ENCODE measurements around the gene PBX1.

The PBX1 gene

GRCh38 chr1:164672588-164672987, 113.6 kb downstream of the PBX1 start:
- no peak for DNase-seq

DNA sequence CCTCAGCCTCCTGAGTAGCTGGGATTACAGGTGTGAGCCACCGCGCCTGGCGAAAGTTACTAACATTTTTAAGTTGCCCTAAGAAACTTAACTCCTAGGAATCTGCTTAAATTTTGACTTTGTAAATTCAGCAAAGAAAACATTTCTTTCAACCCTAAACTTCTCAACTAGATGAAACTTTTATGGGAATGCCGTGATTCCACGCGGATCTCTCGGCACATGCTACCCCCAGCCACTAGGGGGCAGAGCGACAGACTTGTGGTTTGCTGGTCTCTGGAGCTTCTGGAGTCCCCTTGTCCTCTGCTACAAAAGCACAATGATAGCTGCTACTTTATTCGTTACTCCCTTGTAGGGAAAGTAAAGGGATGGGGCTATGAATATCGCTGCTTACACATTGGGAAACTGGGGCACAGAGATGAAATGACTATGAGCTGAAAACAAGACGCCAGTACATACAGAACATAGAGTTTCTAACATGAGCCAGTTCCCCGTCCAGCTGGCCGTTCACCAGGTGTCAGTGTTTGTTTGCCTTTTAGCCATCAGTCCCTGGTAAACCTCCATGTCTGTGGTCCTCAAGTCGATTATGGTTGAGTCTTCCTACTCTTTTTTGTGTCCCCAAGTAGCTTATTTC, 114.7 kb downstream of the PBX1 start:
- DNase-seq: no peak

DNA sequence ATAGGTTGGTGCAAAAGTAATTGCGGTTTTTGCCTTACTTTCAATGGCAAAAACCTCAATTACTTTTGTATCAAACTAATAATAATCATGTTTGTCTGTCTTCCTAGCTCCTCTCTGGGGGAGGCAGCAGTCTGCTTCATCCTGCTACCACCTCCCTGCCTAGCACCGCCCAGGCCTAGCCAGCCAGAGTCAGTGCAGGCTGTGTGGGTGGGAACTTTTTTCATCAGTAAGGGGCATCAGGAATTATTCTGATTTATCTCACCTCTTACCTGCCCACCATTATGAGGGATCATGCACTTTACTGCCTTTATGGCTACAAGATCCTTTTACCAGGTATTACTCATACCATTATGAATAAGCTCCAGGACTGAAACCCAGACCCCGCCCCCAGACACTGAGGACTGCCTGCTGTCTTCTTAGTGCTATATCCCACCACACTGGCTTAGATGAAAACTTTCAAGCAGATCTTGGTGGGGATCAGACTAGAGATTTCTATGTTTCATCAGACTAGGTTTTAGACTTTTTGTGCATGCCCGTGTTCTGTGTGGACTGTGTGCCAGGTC, 116.4 kb downstream of the PBX1 start:
- no peak for DNase-seq

GRCh38 chr1:164678136-164678700, 119.2 kb downstream of the PBX1 start:
- no peak for DNase-seq

DNA sequence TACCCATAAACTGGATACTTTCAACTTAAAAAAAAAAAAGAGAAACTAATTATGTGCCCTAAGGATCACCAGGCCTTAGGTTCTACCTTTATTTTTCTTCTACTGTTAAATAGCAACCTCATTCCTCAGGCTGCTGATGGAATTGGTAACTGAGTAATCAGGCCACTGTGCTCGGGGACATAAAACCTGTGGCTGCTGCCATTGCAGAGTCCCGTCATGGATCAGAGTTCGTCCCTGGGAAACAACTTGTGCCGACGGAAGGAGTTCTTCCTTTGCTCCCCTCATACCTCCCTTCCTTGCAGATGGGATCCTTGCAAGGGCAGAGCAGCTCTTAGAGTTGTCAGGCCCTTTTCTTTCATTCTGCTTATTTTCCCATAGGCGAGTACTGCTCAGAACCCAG, 123.6 kb downstream of the PBX1 start:
- no peak for DNase-seq

DNA sequence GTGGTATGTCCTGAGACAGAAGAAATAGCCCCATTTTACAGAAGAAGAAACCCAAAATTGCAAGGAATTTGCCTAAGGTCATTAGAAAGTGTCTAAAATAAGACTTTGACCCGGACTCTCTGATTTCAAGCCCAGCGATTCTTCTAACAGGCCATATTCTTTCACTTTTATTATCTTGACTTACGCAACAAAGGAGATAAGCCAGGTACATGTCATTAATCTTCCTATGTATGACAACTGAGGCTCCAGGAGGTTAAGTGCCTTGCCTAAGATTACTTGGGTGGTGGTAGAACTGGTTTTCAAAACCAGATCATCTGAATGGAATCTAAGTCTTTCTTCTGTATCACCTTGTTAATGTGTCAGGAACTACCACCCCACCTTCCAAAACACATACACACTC, 124.3 kb downstream of the PBX1 start:
- DNase-seq: no peak

DNA sequence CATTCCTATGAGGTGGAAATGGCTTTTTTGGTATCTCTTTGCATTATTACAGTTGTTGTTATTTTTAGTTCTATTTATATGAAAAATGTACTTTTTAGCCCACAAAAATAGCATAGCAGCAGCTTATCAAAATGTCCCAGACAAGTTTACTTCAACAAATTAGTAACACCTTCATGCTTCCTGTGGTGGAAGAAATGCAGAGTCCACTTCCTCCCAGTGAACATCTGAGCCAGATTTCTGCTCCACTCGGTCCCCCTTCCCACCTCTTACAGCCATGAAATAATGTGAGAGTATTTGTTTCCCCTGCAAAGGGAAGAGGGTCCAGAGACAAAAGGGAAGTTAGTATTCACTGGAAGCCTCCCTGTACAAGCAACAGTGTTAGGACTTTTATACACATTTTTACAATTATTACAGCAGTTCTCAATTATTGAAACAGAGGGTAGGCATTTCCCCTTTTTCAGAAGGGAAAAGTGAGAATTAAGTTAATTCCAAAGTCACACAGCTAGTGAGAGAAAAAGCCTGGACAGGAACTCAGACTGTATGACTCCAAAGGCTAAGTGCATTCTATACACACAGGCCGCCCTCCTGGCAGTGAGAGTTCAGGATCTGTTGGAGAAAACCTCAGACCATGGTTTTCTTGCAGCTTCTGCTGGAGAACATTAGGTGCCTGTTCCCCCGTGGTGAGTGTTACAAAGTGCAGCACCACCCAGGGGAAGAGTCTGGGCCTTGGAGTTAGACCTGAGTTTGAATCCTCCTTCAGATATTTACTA, 126.5 kb downstream of the PBX1 start:
- no peak for DNase-seq

DNA sequence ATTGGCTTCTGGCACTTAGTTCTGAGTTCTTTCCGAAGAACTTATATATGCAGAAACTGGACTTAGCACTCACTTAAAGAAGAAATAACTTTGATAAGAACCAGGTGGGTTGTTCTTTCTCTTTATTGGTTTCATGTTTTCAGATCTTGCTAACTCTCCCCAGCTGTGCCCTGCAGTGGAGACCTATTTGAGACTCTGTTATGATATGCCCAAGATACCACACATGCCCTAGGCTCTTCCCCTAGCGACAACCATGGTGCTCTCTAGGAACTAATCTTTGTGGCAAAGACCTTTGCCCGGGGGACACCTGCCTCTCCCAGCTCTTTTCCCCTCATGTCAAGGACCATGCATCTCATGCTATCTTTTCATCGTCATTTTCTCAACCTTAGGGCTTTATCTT, 128.8 kb downstream of the PBX1 start:
- no peak for DNase-seq

GRCh38 chr1:164688791-164689190, 129.8 kb downstream of the PBX1 start:
- no peak for DNase-seq

DNA sequence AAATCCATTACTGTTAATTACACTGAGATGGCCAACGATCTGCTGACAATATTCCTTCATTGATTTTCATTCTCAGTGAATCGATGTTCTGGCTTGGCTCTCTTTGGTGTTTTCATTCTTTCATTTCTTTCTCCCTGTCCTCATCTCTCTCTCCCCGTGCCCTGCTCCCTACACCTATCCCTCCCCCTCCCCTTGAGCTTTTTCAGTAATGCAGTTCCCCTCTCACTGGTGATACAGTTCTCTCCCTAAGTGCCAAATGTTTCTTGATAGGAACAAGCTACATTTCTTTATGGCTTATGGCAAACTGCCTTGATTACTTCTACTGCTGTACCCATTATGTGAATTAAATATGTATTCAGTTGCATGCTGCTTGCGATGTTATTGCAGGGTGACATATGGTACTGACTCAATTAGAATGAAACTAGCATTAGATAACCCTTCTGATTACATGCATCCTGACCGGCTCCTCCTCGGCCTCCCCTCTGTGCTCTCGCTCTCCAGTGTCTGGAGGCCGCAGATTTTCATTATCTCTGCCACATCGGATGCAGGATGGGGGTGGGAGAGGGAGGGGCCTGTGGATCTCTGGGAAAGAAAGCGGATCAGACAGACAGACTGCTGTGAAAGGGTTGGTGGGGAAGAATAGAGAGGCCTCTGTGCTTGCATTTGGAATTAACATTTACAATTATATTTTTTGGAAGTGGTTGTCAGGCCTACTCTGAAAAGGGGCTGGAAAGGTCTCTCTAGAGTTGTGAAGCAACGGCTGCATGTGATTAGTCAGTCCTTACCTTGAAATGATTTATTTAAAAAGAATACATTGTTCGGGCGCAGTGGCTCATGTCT, 130.9 kb downstream of the PBX1 start:
- no peak for DNase-seq

DNA sequence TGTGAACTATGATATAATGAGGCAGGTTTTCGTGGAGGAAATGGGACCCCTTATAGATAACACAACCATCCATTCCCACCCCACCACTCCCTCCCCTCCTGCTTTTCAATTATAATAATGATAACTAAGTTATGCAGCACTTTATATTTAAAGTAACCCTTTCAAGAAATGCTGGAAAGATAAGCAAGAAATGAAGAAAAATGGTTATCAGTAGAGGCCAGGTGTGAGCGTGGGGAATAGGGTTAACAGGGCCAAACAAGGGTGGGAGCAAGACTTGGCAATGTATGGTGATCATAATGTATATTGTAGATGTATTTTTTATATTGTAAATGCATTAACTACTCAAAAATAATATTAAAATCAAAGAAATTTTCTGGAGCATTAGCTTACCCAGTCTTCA, 133.4 kb downstream of the PBX1 start:
- no peak for DNase-seq

DNA sequence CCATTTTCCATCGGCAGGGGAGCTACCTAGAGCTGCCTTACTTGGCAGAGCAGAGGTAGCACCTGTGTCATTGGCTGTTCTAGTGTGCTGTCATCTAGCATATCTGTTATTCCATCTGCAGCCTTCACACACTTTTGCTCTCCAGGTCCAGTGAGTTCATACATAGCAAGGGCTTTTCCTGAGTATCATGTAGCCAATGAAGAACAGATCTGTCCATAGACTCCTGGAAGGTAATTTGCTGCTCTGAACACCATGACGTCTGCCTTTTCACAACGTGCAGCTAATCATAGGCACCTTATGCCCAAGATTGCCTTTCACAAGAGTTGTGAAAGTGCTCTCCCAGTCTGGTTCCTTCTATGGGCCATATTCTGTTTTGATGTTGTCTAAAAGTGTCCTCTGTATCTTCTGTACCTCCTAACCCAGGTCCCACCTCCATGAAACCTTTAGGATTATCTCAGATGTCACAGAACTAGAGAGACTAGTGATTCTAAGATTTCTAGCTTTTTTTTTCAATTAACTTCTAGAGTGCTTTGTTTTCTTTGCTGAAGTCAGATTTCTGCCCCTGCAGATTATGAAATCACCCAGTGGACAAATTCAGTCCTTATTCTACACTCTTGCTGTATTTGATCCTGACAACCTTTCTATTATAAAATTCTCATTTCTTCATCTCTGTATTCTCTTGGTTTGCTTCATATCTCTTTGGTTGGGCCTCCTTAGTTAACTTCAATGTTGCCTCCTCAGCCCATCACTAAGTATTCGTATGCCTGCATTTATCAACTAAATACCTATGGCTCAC, 134.8 kb downstream of the PBX1 start:
- DNase-seq: no peak

DNA sequence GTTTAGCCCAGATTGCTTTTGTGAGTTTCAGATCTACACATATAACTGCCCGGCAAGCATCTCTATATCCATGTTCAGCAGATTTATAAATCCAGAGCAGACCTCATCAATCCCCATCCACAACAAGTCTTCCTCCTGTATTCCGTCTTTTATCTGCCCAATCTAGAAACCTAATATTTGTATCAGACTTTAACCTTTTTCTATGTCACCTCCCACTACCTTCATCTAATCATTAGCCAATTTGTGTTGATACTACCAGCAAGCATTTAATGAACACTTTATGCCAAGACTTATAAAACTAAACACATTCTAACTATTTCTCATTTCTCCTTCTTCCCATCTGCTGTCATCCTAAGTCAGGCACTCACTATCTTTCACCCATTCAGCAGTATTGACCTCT, 135.5 kb downstream of the PBX1 start:
- no peak for DNase-seq

- DNase-seq: no peak
Measured at GRCh38 chr1:164695956-164696665, 137.1 kb downstream of the PBX1 start.

DNA sequence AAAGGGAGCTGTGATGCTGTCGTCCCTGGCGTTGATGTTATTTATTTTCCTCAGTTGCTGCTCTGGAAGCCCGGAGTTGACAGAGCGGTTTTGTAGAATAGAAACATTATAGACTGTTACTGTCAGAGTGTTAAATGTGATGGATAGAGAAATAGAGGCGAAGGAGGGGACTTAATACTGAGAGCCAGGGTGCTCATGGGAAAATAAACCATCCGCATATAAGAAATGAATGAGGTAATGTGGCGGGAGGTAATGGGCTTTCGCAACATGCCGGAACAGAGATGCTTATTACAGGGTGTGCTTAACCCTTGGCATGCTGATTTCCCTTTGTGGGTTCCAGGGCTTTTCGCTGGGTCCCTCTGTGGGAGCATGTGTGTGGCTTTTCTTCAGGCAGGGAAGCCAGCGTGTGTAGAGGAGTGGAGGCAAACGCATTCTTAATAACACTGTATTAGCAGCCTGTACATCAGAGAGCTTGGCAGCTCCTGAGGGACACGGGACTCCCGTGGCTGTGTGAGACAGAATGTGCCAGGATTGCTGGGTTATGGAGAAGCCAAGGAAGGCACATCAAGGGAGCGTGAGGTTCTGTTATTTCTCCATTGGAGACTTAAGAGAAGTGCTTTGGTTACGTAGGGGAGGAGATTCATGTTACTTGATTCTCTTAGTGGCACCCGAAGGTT, 141.0 kb downstream of the PBX1 start:
- no peak for DNase-seq

DNA sequence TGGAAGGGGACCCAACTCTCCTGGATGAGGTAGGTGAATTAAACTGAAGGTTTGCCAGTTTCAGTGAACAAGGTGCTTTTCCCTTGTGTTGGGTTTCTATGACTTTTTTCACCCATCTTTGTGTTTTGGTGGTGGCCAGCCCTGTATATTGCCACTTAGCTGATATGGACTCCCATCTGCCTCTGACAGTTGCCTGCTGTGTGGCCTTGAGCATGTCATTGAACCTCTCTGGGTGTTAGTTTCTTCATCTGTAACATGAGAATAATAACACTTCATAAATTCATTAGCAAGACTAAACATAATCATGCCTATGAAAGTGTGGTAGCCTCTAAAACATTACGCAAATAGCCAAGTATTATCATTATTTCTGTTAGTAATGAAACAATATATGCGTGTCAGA, 141.7 kb downstream of the PBX1 start:
- no peak for DNase-seq

- DNase-seq: no peak
Measured at GRCh38 chr1:164701189-164701761, 142.3 kb downstream of the PBX1 start.

DNA sequence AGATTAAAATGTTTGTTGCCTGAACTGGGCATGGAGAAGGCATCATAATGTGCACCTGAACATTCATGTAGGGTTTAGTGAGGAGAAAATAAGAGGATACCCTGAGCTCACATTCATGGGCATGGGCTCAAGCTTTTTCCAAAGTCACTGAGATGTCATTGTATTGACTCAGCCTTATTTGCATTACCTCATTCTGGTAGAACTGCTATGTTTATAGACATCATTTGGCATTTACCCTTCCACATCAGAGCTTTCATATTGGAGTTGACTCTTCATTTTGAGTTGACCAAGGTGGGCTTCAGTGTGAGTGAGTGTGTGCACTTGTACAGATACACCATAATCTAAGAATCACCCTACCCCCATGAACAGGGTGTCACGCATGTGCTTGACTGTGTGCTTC, 143.2 kb downstream of the PBX1 start:
- no peak for DNase-seq

- no peak for DNase-seq
Measured at GRCh38 chr1:164702664-164703063, 143.7 kb downstream of the PBX1 start.

DNA sequence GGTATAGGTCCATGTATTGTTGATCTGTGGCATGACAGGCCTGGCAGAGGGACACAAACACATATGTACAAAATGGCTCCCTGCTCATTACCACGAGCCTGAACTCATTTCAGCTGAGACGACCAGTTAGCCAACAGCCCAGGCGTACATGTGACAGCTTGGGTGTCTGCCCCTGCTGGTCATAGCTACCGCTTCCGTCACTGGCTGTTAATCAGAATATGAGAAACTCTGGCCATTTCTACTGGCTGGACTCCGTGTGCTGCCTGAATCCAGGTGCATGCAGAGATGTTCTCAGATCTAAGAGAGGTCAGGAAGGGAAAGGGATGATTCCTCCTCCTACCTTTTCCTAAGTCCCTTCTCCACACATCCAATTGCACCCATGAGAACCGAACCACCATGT, 144.5 kb downstream of the PBX1 start:
- DNase-seq: no peak

- no peak for DNase-seq
Measured at GRCh38 chr1:164703960-164704411, 145.0 kb downstream of the PBX1 start.

Data from activated CD4-positive, alpha-beta T cell treated with anti-CD3 and anti-CD28 coated beads for 1 hour (primary cell).